Esophagus muscularis mucosa (tissue), 4 donors: ENCODE data around the gene GPR21.

Experiments used
- EP300 ChIP-seq: sonication (generic); formaldehyde crosslinking; IDR thresholded peaks from one replicate; pipeline ENCODE4 v1.6.1; 2017; ENCODE audit warnings: antibody characterized with exemption
- POLR2A ChIP-seq: fragments of 450-650 bp; IDR thresholded peaks from one replicate; pipeline ENCODE4 v1.6.1; 2017; ENCODE audit warnings: antibody characterized with exemption, moderate library complexity, mild to moderate bottlenecking, low read depth
- POLR2AphosphoS5 ChIP-seq, 2 donors: sonication (generic); formaldehyde crosslinking; IDR thresholded peaks; one replicate each; pipeline ENCODE4 v1.6.1; 2017; ENCODE audit warnings: antibody characterized with exemption in 2 of 2
- TF ChIP-seq, protein P1 (sequence below), 3 experiments: fragments of 200-600 bp in 2 of 3; fragments of 450-650 bp in 1 of 3; sonication (generic) in 2 of 3; IDR thresholded peaks; one replicate each; pipeline ENCODE4 v1.5.1; 2017 to 2019; ENCODE audit warnings: antibody characterized with exemption in 3 of 3, mild to moderate bottlenecking in 2 of 3, moderate library complexity in 1 of 3

DNA sequence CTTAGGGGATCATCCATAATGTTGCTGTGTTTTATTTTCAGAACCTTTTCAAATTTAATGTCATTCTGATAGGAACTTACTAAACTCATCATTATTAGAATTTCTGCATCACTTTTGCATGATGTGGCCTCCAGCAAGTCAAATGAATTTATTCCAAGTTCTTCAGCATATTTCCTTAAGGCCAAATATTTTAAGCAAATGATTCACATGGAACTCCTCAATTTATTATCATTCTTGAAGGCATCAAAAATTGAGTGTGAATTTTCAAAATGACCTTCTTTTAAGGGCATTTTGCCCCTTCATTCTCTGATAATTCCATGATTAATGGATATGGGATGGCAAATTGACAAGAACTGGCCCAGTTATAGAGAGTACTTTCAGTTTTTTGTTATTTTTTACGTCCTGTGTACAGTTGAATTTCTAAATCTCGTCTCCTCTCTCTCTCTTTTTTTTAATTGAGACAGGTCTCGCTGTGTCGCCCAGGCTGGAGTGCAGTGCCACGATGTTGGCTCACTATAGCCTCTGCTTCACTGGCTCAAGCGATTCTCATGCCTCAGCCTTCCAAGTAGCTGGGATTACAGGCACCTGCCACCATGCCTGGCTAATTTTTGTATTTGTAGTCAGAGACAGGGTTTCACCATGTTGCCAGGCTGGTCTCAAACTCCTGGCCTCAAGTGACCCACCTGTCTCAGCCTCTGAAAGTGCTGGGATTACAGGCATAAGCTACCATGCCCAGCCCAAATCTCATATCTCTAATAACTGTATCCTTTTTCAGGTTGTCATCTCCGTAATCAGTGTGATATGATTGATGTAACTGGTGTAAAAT is 29.1 kb downstream of the GPR21 start:
- TF ChIP-seq, protein P1, sequence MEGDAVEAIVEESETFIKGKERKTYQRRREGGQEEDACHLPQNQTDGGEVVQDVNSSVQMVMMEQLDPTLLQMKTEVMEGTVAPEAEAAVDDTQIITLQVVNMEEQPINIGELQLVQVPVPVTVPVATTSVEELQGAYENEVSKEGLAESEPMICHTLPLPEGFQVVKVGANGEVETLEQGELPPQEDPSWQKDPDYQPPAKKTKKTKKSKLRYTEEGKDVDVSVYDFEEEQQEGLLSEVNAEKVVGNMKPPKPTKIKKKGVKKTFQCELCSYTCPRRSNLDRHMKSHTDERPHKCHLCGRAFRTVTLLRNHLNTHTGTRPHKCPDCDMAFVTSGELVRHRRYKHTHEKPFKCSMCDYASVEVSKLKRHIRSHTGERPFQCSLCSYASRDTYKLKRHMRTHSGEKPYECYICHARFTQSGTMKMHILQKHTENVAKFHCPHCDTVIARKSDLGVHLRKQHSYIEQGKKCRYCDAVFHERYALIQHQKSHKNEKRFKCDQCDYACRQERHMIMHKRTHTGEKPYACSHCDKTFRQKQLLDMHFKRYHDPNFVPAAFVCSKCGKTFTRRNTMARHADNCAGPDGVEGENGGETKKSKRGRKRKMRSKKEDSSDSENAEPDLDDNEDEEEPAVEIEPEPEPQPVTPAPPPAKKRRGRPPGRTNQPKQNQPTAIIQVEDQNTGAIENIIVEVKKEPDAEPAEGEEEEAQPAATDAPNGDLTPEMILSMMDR (IDR thresholded peaks at IDR 0.05), result no peak
- no peak for TF ChIP-seq POLR2A
- TF ChIP-seq POLR2AphosphoS5 (IDR thresholded peaks at IDR 0.05), result no peak
- no peak for TF ChIP-seq EP300
